HCT116 (cell line): ENCODE measurements around the gene STK40. TPM values are rescaled to one million over a fixed set of nuclear protein-coding genes. Genes with fewer than 3 reads are reported as not detected.
A peak's percentile ranks its signal among the peaks of the same experiment; 100 is the strongest.

Experiments
- ATAC-seq: fragments of 200-7000 bp; cut with Tn5 transposase; 2 replicates; pipeline ENCODE4 v1.9.1; 2020; ENCODE audit warnings: mild to moderate bottlenecking, moderate library complexity
- BruUV-seq: library from RNA; stranded (reverse); fragments of 400-500 nt; replicated peaks from 2 replicates; lab custom pipeline; 2021; lab: Mats Ljungman, UMichigan
- CTCF ChIA-PET: fragments of 300-600 bp; sonication (Branson Sonifier 250); formaldehyde crosslinking; loops from one replicate; lab custom pipeline; 2021; ENCODE audit warnings: antibody characterized with exemption; lab: Charles Lee
- POLR2A ChIA-PET: fragments of 300-600, 350-600 bp; sonication (Branson Sonifier 250); formaldehyde crosslinking; loops from one replicate; lab custom pipeline; 2021; ENCODE audit warnings: antibody characterized with exemption; lab: Charles Lee
- RAD21 ChIA-PET, 2 experiments: fragments of 300-600 bp; sonication (Branson Sonifier 250); formaldehyde crosslinking; loops; one replicate each; lab custom pipeline; 2023; ENCODE audit warnings: low total read pairs in 2 of 2; ENCODE audit not compliant: uncharacterized antibody in 2 of 2, unreplicated experiment in 2 of 2, low non-redundant PET in 1 of 2; lab: Charles Lee
- DNase-seq: peaks from one replicate; pipeline ENCODE4 v3.0.0-alpha.2; 2010; ENCODE audit warnings: low read depth, low spot score
- H2AFZ ChIP-seq: fragments of 200-600 bp; shearing (Covaris generic), sonication (generic); 2 replicates; pipeline ENCODE4 v1.6.1; 2017; ENCODE audit warnings: low read depth, mixed run types, mixed read lengths, antibody characterized with exemption, low read length; ENCODE audit not compliant: poor library complexity, severe bottlenecking
- H3K27ac ChIP-seq: 2 replicates; pipeline ENCODE4 v1.5.1; 2012; ENCODE audit warnings: low read depth, low read length
- H3K27me3 ChIP-seq: fragments of 200-600 bp; sonication (generic); 2 replicates; pipeline ENCODE4 v1.6.1; 2016; ENCODE audit warnings: mixed run types, low read length, mixed read lengths; ENCODE audit not compliant: insufficient read depth
- H3K36me3 ChIP-seq, 2 experiments: fragments of 200-500 bp in 1 of 2; fragments of 200-600 bp in 1 of 2; sonication (Bioruptor generic) in 1 of 2; sonication (generic) in 1 of 2; 2 replicates each; pipeline versions ENCODE4 v1.5.1 to v1.6.1; 2014 to 2016; ENCODE audit warnings: low read length in 2 of 2, inconsistent platforms in 1 of 2, mixed read lengths in 1 of 2, mixed run types in 1 of 2; ENCODE audit not compliant: insufficient read depth in 2 of 2, control insufficient read depth in 1 of 2
- H3K4me1 ChIP-seq, 2 experiments: fragments of 200-600 bp in 1 of 2; sonication (generic) in 1 of 2; 2 replicates each; pipeline versions ENCODE4 v1.5.1 to v1.6.1; 2012 to 2017; ENCODE audit warnings: low read length in 2 of 2, inconsistent platforms in 1 of 2, mild to moderate bottlenecking in 1 of 2, mixed read lengths in 1 of 2, mixed run types in 1 of 2, moderate library complexity in 1 of 2; ENCODE audit not compliant: insufficient read depth in 2 of 2, control insufficient read depth in 1 of 2
- H3K4me2 ChIP-seq: fragments of 200-600 bp; sonication (generic); 2 replicates; pipeline ENCODE4 v1.6.1; 2017; ENCODE audit warnings: mixed run types, low read length, mixed read lengths
- H3K4me3 ChIP-seq, 2 experiments: fragments of 200-600 bp in 1 of 2; sonication (generic) in 1 of 2; replicated peaks in 1 of 2; 2 replicates each; pipeline ENCODE4 v1.5.1; 2011 to 2016; ENCODE audit warnings: low read length in 2 of 2, control low read depth in 1 of 2, low read depth in 1 of 2, mild to moderate bottlenecking in 1 of 2, mixed read lengths in 1 of 2, mixed run types in 1 of 2
- H3K79me2 ChIP-seq: fragments of 200-600 bp; sonication (generic); 2 replicates; pipeline ENCODE4 v1.6.1; 2017; ENCODE audit warnings: mild to moderate bottlenecking, mixed run types, low read length, moderate library complexity, mixed read lengths; ENCODE audit not compliant: insufficient read depth
- H3K9ac ChIP-seq: fragments of 200-600 bp; sonication (generic); 2 replicates; pipeline ENCODE4 v1.6.1; 2016; ENCODE audit warnings: low read length, mixed read lengths
- H3K9me2 ChIP-seq: fragments of 200-600 bp; sonication (generic), shearing (Covaris generic); 2 replicates; pipeline ENCODE4 v1.6.1; 2017; ENCODE audit warnings: mixed run types, mild to moderate bottlenecking, moderate library complexity; ENCODE audit not compliant: insufficient read depth
- H3K9me3 ChIP-seq, 2 experiments: fragments of 200-500 bp in 1 of 2; fragments of 200-600 bp in 1 of 2; sonication (Bioruptor generic) in 1 of 2; sonication (generic) in 1 of 2; 2 replicates each; pipeline ENCODE4 v1.6.1; 2014 to 2017; ENCODE audit warnings: low read length in 2 of 2, mixed read lengths in 2 of 2, inconsistent platforms in 1 of 2, low read depth in 1 of 2, mild to moderate bottlenecking in 1 of 2, mixed run types in 1 of 2, moderate library complexity in 1 of 2; ENCODE audit not compliant: control insufficient read depth in 1 of 2, insufficient read depth in 1 of 2
- H4K20me1 ChIP-seq: fragments of 200-600 bp; sonication (generic), shearing (Covaris generic); 2 replicates; pipeline ENCODE4 v1.6.1; 2017; ENCODE audit warnings: mixed run types, mild to moderate bottlenecking, moderate library complexity; ENCODE audit not compliant: insufficient read depth
- CEBPB ChIP-seq: IDR thresholded peaks from 2 replicates; pipeline ENCODE4 v1.6.1; 2012; ENCODE audit warnings: low read depth
- CTCF ChIP-seq, 3 experiments: fragments of 200-600 bp in 1 of 3; sonication (generic) in 1 of 3; IDR thresholded peaks in 2 of 3; conservative IDR thresholded peaks in 1 of 3; 2 replicates each; pipeline ENCODE4 v1.5.1; 2012 to 2017; ENCODE audit warnings: low read depth in 2 of 3, low read length in 2 of 3, antibody characterized with exemption in 1 of 3, borderline replicate concordance in 1 of 3, control low read depth in 1 of 3, mild to moderate bottlenecking in 1 of 3, mixed read lengths in 1 of 3, mixed run types in 1 of 3, moderate library complexity in 1 of 3; ENCODE audit not compliant: insufficient read depth in 1 of 3
- ELF1 ChIP-seq: IDR thresholded peaks from 2 replicates; pipeline ENCODE4 v1.6.1; 2012; ENCODE audit warnings: low read depth, borderline replicate concordance
- EZH2phosphoT487 ChIP-seq: fragments of 200-600 bp; IDR thresholded peaks from 2 replicates; pipeline ENCODE4 v1.6.1; 2018; ENCODE audit warnings: antibody characterized with exemption, borderline replicate concordance
- JUND ChIP-seq: IDR thresholded peaks from 2 replicates; pipeline ENCODE4 v1.6.1; 2012
- POLR2A ChIP-seq: IDR thresholded peaks from 2 replicates; pipeline ENCODE4 v1.7.0; 2011; ENCODE audit warnings: borderline replicate concordance; ENCODE audit not compliant: insufficient read depth, insufficient read length; ENCODE audit errors: extremely low read depth
- POLR2AphosphoS5 ChIP-seq: IDR thresholded peaks from 2 replicates; pipeline ENCODE4 v1.6.1; 2011; ENCODE audit warnings: mild to moderate bottlenecking, low read depth, low read length, moderate library complexity
- RAD21 ChIP-seq: IDR thresholded peaks from 2 replicates; pipeline ENCODE4 v1.6.1; 2012; ENCODE audit warnings: low read depth, mild to moderate bottlenecking
- REST ChIP-seq: IDR thresholded peaks from 2 replicates; pipeline ENCODE4 v1.6.1; 2012; ENCODE audit warnings: low read depth
- SRF ChIP-seq: IDR thresholded peaks from 2 replicates; pipeline ENCODE4 v1.6.1; 2012; ENCODE audit warnings: low read depth
- TCF7L2 ChIP-seq: IDR thresholded peaks from 2 replicates; pipeline ENCODE4 v1.7.0; 2011; ENCODE audit warnings: borderline replicate concordance, inconsistent platforms; ENCODE audit not compliant: insufficient read depth, insufficient read length; ENCODE audit errors: extremely low read depth
- ZBTB33 ChIP-seq: IDR thresholded peaks from 2 replicates; pipeline ENCODE4 v1.6.1; 2011; ENCODE audit warnings: mild to moderate bottlenecking, low read length, moderate library complexity; ENCODE audit not compliant: insufficient replicate concordance; ENCODE audit errors: extremely low read depth
- ZNF274 ChIP-seq: fragments of 200-500 bp; sonication (Bioruptor generic); IDR thresholded peaks from 2 replicates; pipeline ENCODE4 v1.6.1; 2014; ENCODE audit warnings: mild to moderate bottlenecking, low read depth, low read length, inconsistent platforms
- intact Hi-C: fragments of 100-400 bp; cut with micrococcal nuclease; formaldehyde crosslinking; loops from 2 replicates; pipeline ENCODE4 v1.10.0; 2022
- total RNA-seq: library from RNA; stranded (reverse); gene quantifications from one replicate; pipeline ENCODE4 v1.2.1, GENCODE V29; 2021; ENCODE audit not compliant: unreplicated experiment

STK40 gene
- total RNA-seq, 1 experiment from 2014 or later, result 33.9 TPM

- Histone ChIP-seq H3K9me3 (no peaks in the 10 kb centered on the region), H2AFZ (no peak overlapping the region), H3K4me1 (peaks cover 6 to 50% of the 10 kb centered on the region in 2 experiments; a peak in 3 of 4 replicates), H3K4me3 (no peak overlapping the region), H3K36me3 (peaks cover 18 to 32% of the 10 kb centered on the region in 2 experiments; a peak in 3 of 4 replicates), H3K9me2 (no peaks in the 10 kb centered on the region), H4K20me1 (no peaks in the 10 kb centered on the region), H3K9ac (peak overlapping the region; percentile 63; the same call in 1 of the 2 replicates), H3K27ac (0 out of 2 replicates have a peak overlapping the region, but pooled peaks have one; percentile 25), H3K79me2 (no peaks in the 10 kb centered on the region), H3K4me2 (peak overlapping the region; percentile 78), H3K27me3 (no peaks in the 10 kb centered on the region)
- DNase-seq (no peak), ATAC-seq (no peak)
- no TSS peak for BruUV-seq
- RAD21 ChIA-PET, result interaction anchor here in 1 of 2 experiments (0.7 kb wide), 1 partner anchor 88 kb away, joined by 3 read pairs; no protein-coding TSS in a partner anchor
- intact Hi-C loops, result no loop called here
- CTCF ChIA-PET, result no interaction called here
- POLR2A ChIA-PET, result no interaction called here
- TF ChIP-seq CTCF (IDR thresholded peaks at IDR 0.05 in 2 of 3, conservative IDR thresholded peaks at IDR 0.05 in 1 of 3; ENCODE audit: borderline replicate concordance in 1 of 3, insufficient read depth in 1 of 3, low read depth in 2 of 3, low read length in 2 of 3) (no peak), RAD21 (no peak), CEBPB (no peak), TCF7L2 (no peak), SRF (no peak), ZBTB33 (no peak), POLR2AphosphoS5 (no peak), ELF1 (no peak), REST (no peak), POLR2A (no peak), EZH2phosphoT487 (no peak), JUND (no peak), ZNF274 (no peak)
These were observed 32.5 kb downstream of the STK40 start for GRCh38 chr1:36352910-36353878.
